Measurements from ENCODE around the gene NDRG4.

The NDRG4 gene

GRCh38 chr16:58537124-58537906 is 37.4 kb downstream of the NDRG4 start:
- DNase-seq (ENCODE audit: low read depth in 1 of 2, low spot score in 1 of 2) = no peak

- no peak for DNase-seq (ENCODE audit: low read depth in 1 of 2, low spot score in 1 of 2)
These were observed 41.8 kb downstream of the NDRG4 start for GRCh38 chr16:58541711-58542110.

- DNase-seq (ENCODE audit: low read depth in 1 of 2, low spot score in 1 of 2) = no peak
These were observed 42.3 kb downstream of the NDRG4 start for GRCh38 chr16:58542291-58542690.

GRCh38 chr16:58543685-58544084 is 43.7 kb downstream of the NDRG4 start:
- DNase-seq (ENCODE audit: low read depth in 1 of 2, low spot score in 1 of 2) = no peak

GRCh38 chr16:58548378-58548777 is 48.4 kb downstream of the NDRG4 start:
- DNase-seq (ENCODE audit: low read depth in 1 of 2, low spot score in 1 of 2) = no peak

GRCh38 chr16:58551496-58551895 is 51.6 kb downstream of the NDRG4 start:
- no peak for DNase-seq (ENCODE audit: low read depth in 1 of 2, low spot score in 1 of 2)

GRCh38 chr16:58556678-58557077 is 56.7 kb downstream of the NDRG4 start:
- DNase-seq (ENCODE audit: low read depth in 1 of 2, low spot score in 1 of 2) = no peak

Data from stimulated activated CD4-positive, alpha-beta T cell treated with anti-CD3 and anti-CD28 coated beads, Interleukin-15, amount 100 ng/mL, for 1 hour (primary cell).